Measurements from ENCODE around the gene PLD4.

PLD4 gene

GRCh38 chr14:104966261-104966865 is 41.7 kb downstream of the PLD4 start:
- in situ Hi-C loops (cut with HindIII; ENCODE audit: low sequenced_read_pairs): no loop called here
- no peak overlapping the region for H3K4me3 ChIP-seq (ENCODE audit: low read depth, low read length)
- TF ChIP-seq CTCF (IDR thresholded peaks at IDR 0.05; ENCODE audit: low read depth, low read length, missing control alignments): no peak
- DNase-seq (ENCODE audit: low read depth): no peak

GRCh38 chr14:104966981-104967385 is 42.3 kb downstream of the PLD4 start:
- in situ Hi-C loops (cut with HindIII; ENCODE audit: low sequenced_read_pairs): no loop called here
- TF ChIP-seq CTCF (IDR thresholded peaks at IDR 0.05; ENCODE audit: low read depth, low read length, missing control alignments): no peak
- no peak overlapping the region for H3K4me3 ChIP-seq (ENCODE audit: low read depth, low read length)
- DNase-seq (ENCODE audit: low read depth): no peak

- DNase-seq (ENCODE audit: low read depth): no peak
- peak overlapping the region; percentile 43 for H3K4me3 ChIP-seq (ENCODE audit: low read depth, low read length)
- in situ Hi-C loops (cut with HindIII; ENCODE audit: low sequenced_read_pairs): no loop called here
- TF ChIP-seq CTCF (IDR thresholded peaks at IDR 0.05; ENCODE audit: low read depth, low read length, missing control alignments): no peak
These were observed 42.9 kb downstream of the PLD4 start for GRCh38 chr14:104967386-104968152.

GRCh38 chr14:104968153-104968527 is 43.5 kb downstream of the PLD4 start:
- in situ Hi-C loops (cut with HindIII; ENCODE audit: low sequenced_read_pairs): no loop called here
- no peak for TF ChIP-seq CTCF (IDR thresholded peaks at IDR 0.05; ENCODE audit: low read depth, low read length, missing control alignments)
- peak; percentile 39 for DNase-seq (ENCODE audit: low read depth)
- H3K4me3 ChIP-seq (ENCODE audit: low read depth, low read length): peak overlapping the region; percentile 43

GRCh38 chr14:104968541-104969401 is 44.1 kb downstream of the PLD4 start:
- TF ChIP-seq CTCF (IDR thresholded peaks at IDR 0.05; ENCODE audit: low read depth, low read length, missing control alignments): no peak
- in situ Hi-C loops (cut with HindIII; ENCODE audit: low sequenced_read_pairs): no loop called here
- no peak for DNase-seq (ENCODE audit: low read depth)
- peak overlapping the region; percentile 43 for H3K4me3 ChIP-seq (ENCODE audit: low read depth, low read length)

GRCh38 chr14:104969741-104970230 is 45.1 kb downstream of the PLD4 start:
- no peak for DNase-seq (ENCODE audit: low read depth)

More at GRCh38 chr14:104969741-104970230, 45.1 kb downstream of the PLD4 start:
- no peak for TF ChIP-seq CTCF (IDR thresholded peaks at IDR 0.05; ENCODE audit: low read depth, low read length, missing control alignments)
- in situ Hi-C loops (cut with HindIII; ENCODE audit: low sequenced_read_pairs): no loop called here
- peak overlapping the region; percentile 43 for H3K4me3 ChIP-seq (ENCODE audit: low read depth, low read length)

Data from astrocyte of the cerebellum (primary cell).